Neural cell (in vitro differentiated cells): Measurements from ENCODE around the gene GOLGA6L2. TPM values are rescaled to one million over a fixed set of nuclear protein-coding genes. Genes with fewer than 3 reads are reported as not detected.
"Not testable (repeated sequence)": the region's sequence is repeated elsewhere in the genome, so short reads cannot be mapped to it uniquely, and the experiment has no call there.

Experiments used
- H2AFZ ChIP-seq: fragments of 200-600, 300-800 bp; sonication (generic), shearing (Covaris generic); 2 replicates; pipeline ENCODE4 v1.6.0; 2014; ENCODE audit warnings: low read depth, mild to moderate bottlenecking, antibody characterized with exemption, low read length, moderate library complexity
- H3F3A ChIP-seq: fragments of 200-600 bp; shearing (Covaris generic); 2 replicates; pipeline ENCODE4 v1.6.1; 2016; ENCODE audit warnings: mild to moderate bottlenecking, moderate library complexity, mixed read lengths, antibody characterized with exemption, low read length; ENCODE audit not compliant: insufficient read depth, poor library complexity, severe bottlenecking
- H3K27ac ChIP-seq: fragments of 200-600, 300-800 bp; sonication (generic), shearing (Covaris generic); 2 replicates; pipeline ENCODE4 v1.5.1; 2014; ENCODE audit warnings: mild to moderate bottlenecking, low read length, moderate library complexity
- H3K27me3 ChIP-seq: fragments of 300-800, 200-600 bp; sonication (generic), shearing (Covaris generic); 2 replicates; pipeline ENCODE4 v1.6.0; 2014; ENCODE audit warnings: mild to moderate bottlenecking, low read depth, low read length, moderate library complexity; ENCODE audit not compliant: insufficient read depth
- H3K36me3 ChIP-seq: fragments of 300-800, 200-600 bp; sonication (generic), shearing (Covaris generic); 2 replicates; pipeline ENCODE4 v1.5.1; 2014; ENCODE audit warnings: mild to moderate bottlenecking, antibody characterized with exemption, low read length, moderate library complexity; ENCODE audit not compliant: insufficient read depth
- H3K4me2 ChIP-seq: fragments of 300-800, 200-600 bp; sonication (generic), shearing (Covaris generic); 2 replicates; pipeline ENCODE4 v1.6.0; 2014; ENCODE audit warnings: mild to moderate bottlenecking, low read length
- H3K4me3 ChIP-seq: fragments of 300-800, 200-600 bp; sonication (generic), shearing (Covaris generic); 2 replicates; pipeline ENCODE4 v1.5.1; 2014; ENCODE audit warnings: mild to moderate bottlenecking, low read length, moderate library complexity
- H3K79me2 ChIP-seq: fragments of 200-600 bp; shearing (Covaris generic); replicated peaks from 2 replicates; pipeline ENCODE4 v1.6.0; 2014; ENCODE audit warnings: mild to moderate bottlenecking, low read length, moderate library complexity; ENCODE audit not compliant: insufficient read depth
- H3K9ac ChIP-seq: fragments of 300-800, 200-600 bp; sonication (generic), shearing (Covaris generic); 2 replicates; pipeline ENCODE4 v1.6.1; 2016; ENCODE audit warnings: mild to moderate bottlenecking, low read length, mixed read lengths
- H3K9me2 ChIP-seq: fragments of 200-600 bp; shearing (Covaris generic); 2 replicates; pipeline ENCODE4 v1.6.1; 2016; ENCODE audit warnings: mild to moderate bottlenecking, low read length, mixed read lengths; ENCODE audit not compliant: insufficient read depth
- H3K9me3 ChIP-seq: fragments of 200-600, 300-800 bp; sonication (generic), shearing (Covaris generic); 2 replicates; pipeline ENCODE4 v1.6.1; 2016; ENCODE audit warnings: mild to moderate bottlenecking, mixed run types, low read length, moderate library complexity, mixed read lengths
- H4K20me1 ChIP-seq: fragments of 200-600 bp; shearing (Covaris generic); 2 replicates; pipeline ENCODE4 v1.6.1; 2016; ENCODE audit warnings: mild to moderate bottlenecking, mixed run types; ENCODE audit not compliant: insufficient read depth
- CTCF ChIP-seq: fragments of 450-650 bp; IDR thresholded peaks from 2 replicates; pipeline ENCODE4 v1.5.1; 2014; ENCODE audit warnings: antibody characterized with exemption, mild to moderate bottlenecking, moderate library complexity; ENCODE audit not compliant: poor library complexity, severe bottlenecking
- EP300 ChIP-seq: fragments of 450-650 bp; conservative IDR thresholded peaks from 2 replicates; pipeline ENCODE4 v1.6.1; 2014; ENCODE audit warnings: antibody characterized with exemption, mild to moderate bottlenecking, moderate library complexity; ENCODE audit not compliant: poor library complexity, severe bottlenecking
- EZH2 ChIP-seq: fragments of 200-600, 300-800 bp; shearing (Covaris generic), sonication (generic); IDR thresholded peaks from 2 replicates; pipeline ENCODE4 v1.6.1; 2014; ENCODE audit warnings: antibody characterized with exemption, low read length, borderline replicate concordance, mild to moderate bottlenecking; ENCODE audit not compliant: insufficient read depth, poor library complexity, severe bottlenecking
- MXI1 ChIP-seq: fragments of 450-650 bp; conservative IDR thresholded peaks from 2 replicates; pipeline ENCODE4 v1.6.1; 2014; ENCODE audit warnings: antibody characterized with exemption, mild to moderate bottlenecking; ENCODE audit not compliant: poor library complexity, severe bottlenecking
- POLR2AphosphoS5 ChIP-seq: IDR thresholded peaks from 2 replicates; pipeline ENCODE4 v1.6.1; 2012
- RAD21 ChIP-seq: fragments of 450-650 bp; conservative IDR thresholded peaks from 2 replicates; pipeline ENCODE4 v1.6.1; 2014; ENCODE audit warnings: antibody characterized with exemption, mild to moderate bottlenecking, moderate library complexity
- REST ChIP-seq: IDR thresholded peaks from 2 replicates; pipeline ENCODE4 v1.6.1; 2012; ENCODE audit warnings: borderline replicate concordance
- SMC3 ChIP-seq: fragments of 450-650 bp; conservative IDR thresholded peaks from 2 replicates; pipeline ENCODE4 v1.6.1; 2014; ENCODE audit warnings: antibody characterized with exemption, mild to moderate bottlenecking, moderate library complexity; ENCODE audit not compliant: poor library complexity
- TAF1 ChIP-seq: IDR thresholded peaks from 2 replicates; pipeline ENCODE4 v1.6.1; 2012; ENCODE audit warnings: low read depth
- polyA plus RNA-seq: library from polyadenylated mRNA; depleted of rRNA; stranded (reverse); fragments of >200 nt; gene quantifications from 2 replicates; pipeline ENCODE4 v1.2.3, GENCODE V29; 2014

Gene GOLGA6L2
- polyA plus RNA-seq, 1 donor from 2014 or later: not detected

GRCh38 chr15:23401627-23402026 is 45.4 kb downstream of the GOLGA6L2 start:
- no peak for TF ChIP-seq RAD21
- Histone ChIP-seq H3K27me3 (no peaks in the 10 kb centered on the region), H3F3A (no peaks in the 10 kb centered on the region), H3K79me2 (no peaks in the 10 kb centered on the region), H4K20me1 (no peaks in the 10 kb centered on the region), H3K9me2 (no peaks in the 10 kb centered on the region), H3K4me2 (no peak overlapping the region), H3K27ac (no peak overlapping the region), H3K9ac (no peak overlapping the region), H3K9me3 (no peaks in the 10 kb centered on the region), H3K36me3 (no peaks in the 10 kb centered on the region), H3K4me3 (no peak overlapping the region), H2AFZ (no peak overlapping the region)

GRCh38 chr15:23399207-23399606 is 47.8 kb downstream of the GOLGA6L2 start:
- not testable (repeated sequence) for H3K27ac ChIP-seq, H4K20me1 ChIP-seq, H3K4me3 ChIP-seq, H2AFZ ChIP-seq, H3K4me2 ChIP-seq, H3K36me3 ChIP-seq, H3K27me3 ChIP-seq, H3K79me2 ChIP-seq, H3K9ac ChIP-seq, H3K9me3 ChIP-seq, H3F3A ChIP-seq, H3K9me2 ChIP-seq

GRCh38 chr15:23398357-23398756 is 48.7 kb downstream of the GOLGA6L2 start:
- H3K9me2 ChIP-seq: not testable (repeated sequence)

GRCh38 chr15:23397779-23398178 is 49.3 kb downstream of the GOLGA6L2 start:
- Histone ChIP-seq H3F3A (no peaks in the 10 kb centered on the region), H3K79me2 (no peaks in the 10 kb centered on the region), H3K9ac (no peak overlapping the region), H4K20me1 (no peaks in the 10 kb centered on the region), H3K4me3 (no peak overlapping the region), H3K27me3 (no peaks in the 10 kb centered on the region), H3K27ac (no peak overlapping the region), H3K9me2 (no peaks in the 10 kb centered on the region), H3K4me2 (no peak overlapping the region), H3K9me3 (no peaks in the 10 kb centered on the region), H2AFZ (no peak overlapping the region), H3K36me3 (no peaks in the 10 kb centered on the region)
- TF ChIP-seq EP300 (no peak), EZH2 (no peak), TAF1 (no peak), CTCF (no peak), SMC3 (no peak), REST (no peak), RAD21 (no peak), MXI1 (no peak), POLR2AphosphoS5 (no peak)

More at GRCh38 chr15:23398357-23398756, 48.7 kb downstream of the GOLGA6L2 start:
- H3K36me3 ChIP-seq, H3K9me3 ChIP-seq, H3K79me2 ChIP-seq, H3K27me3 ChIP-seq, H4K20me1 ChIP-seq, H3F3A ChIP-seq, H2AFZ ChIP-seq, H3K9ac ChIP-seq, H3K4me3 ChIP-seq, H3K27ac ChIP-seq, H3K4me2 ChIP-seq: not testable (repeated sequence)
